Effector memory CD4-positive, alpha-beta T cell (primary cell): Measurements from ENCODE around the gene KCNT1.

ENCODE experiments used
- DNase-seq, 3 donors: peaks; one replicate each; pipeline ENCODE4 v3.0.0-alpha.2; 2020
- H3K27ac ChIP-seq: 2 replicates; pipeline ENCODE4 v1.7.0; 2013; ENCODE audit warnings: mild to moderate bottlenecking, low read length, moderate library complexity; ENCODE audit not compliant: insufficient read depth, poor library complexity, severe bottlenecking
- H3K27me3 ChIP-seq: replicated peaks from 2 replicates; pipeline ENCODE4 v1.7.0; 2013; ENCODE audit warnings: mild to moderate bottlenecking, low read length; ENCODE audit not compliant: insufficient read depth, control insufficient read depth, poor library complexity, severe bottlenecking
- H3K36me3 ChIP-seq: 2 replicates; pipeline ENCODE4 v1.7.0; 2013; ENCODE audit warnings: mild to moderate bottlenecking, low read length, moderate library complexity; ENCODE audit not compliant: control insufficient read depth, insufficient read depth
- H3K4me1 ChIP-seq: 2 replicates; pipeline ENCODE4 v1.7.0; 2013; ENCODE audit warnings: low read length, mild to moderate bottlenecking; ENCODE audit not compliant: control insufficient read depth, insufficient read depth, poor library complexity, severe bottlenecking
- H3K4me3 ChIP-seq: 2 replicates; pipeline ENCODE4 v1.7.0; 2013; ENCODE audit warnings: low read length, low read depth, mild to moderate bottlenecking; ENCODE audit not compliant: insufficient read depth, poor library complexity, severe bottlenecking
- H3K9me3 ChIP-seq: 2 replicates; pipeline ENCODE4 v1.7.0; 2013; ENCODE audit warnings: mild to moderate bottlenecking, low read length, moderate library complexity; ENCODE audit not compliant: control insufficient read depth

Gene KCNT1

GRCh38 chr9:135825435-135826187 is 123.6 kb downstream of the KCNT1 start:
- H3K4me3 ChIP-seq, result no peak overlapping the region
- no peaks in the 10 kb centered on the region for H3K9me3 ChIP-seq
- H3K27ac ChIP-seq, result no peak overlapping the region
- H3K4me1 ChIP-seq, result no peaks in the 10 kb centered on the region
- DNase-seq, result no peak
- peaks cover 41% of the 10 kb centered on the region for H3K36me3 ChIP-seq
- H3K27me3 ChIP-seq, result no peaks in the 10 kb centered on the region

GRCh38 chr9:135826188-135826545 is 124.2 kb downstream of the KCNT1 start:
- no peak for DNase-seq
- Histone ChIP-seq H3K27me3 (no peaks in the 10 kb centered on the region), H3K4me3 (no peak overlapping the region), H3K4me1 (no peaks in the 10 kb centered on the region), H3K36me3 (peaks cover 35% of the 10 kb centered on the region), H3K9me3 (no peaks in the 10 kb centered on the region), H3K27ac (no peak overlapping the region)

- H3K36me3 ChIP-seq, result peaks cover 24% of the 10 kb centered on the region
- no peak overlapping the region for H3K27ac ChIP-seq
- H3K4me1 ChIP-seq, result no peaks in the 10 kb centered on the region
- H3K27me3 ChIP-seq, result no peaks in the 10 kb centered on the region
- H3K4me3 ChIP-seq, result no peak overlapping the region
- no peaks in the 10 kb centered on the region for H3K9me3 ChIP-seq
- no peak for DNase-seq
Measured at GRCh38 chr9:135827301-135827700, 125.3 kb downstream of the KCNT1 start.

GRCh38 chr9:135827866-135828580 is 126.0 kb downstream of the KCNT1 start:
- peaks cover 17% of the 10 kb centered on the region for H3K36me3 ChIP-seq
- H3K4me3 ChIP-seq, result no peak overlapping the region
- H3K4me1 ChIP-seq, result no peaks in the 10 kb centered on the region
- H3K27me3 ChIP-seq, result no peaks in the 10 kb centered on the region
- no peak for DNase-seq
- H3K9me3 ChIP-seq, result no peaks in the 10 kb centered on the region
- H3K27ac ChIP-seq, result no peak overlapping the region

GRCh38 chr9:135828656-135829055 is 126.7 kb downstream of the KCNT1 start:
- Histone ChIP-seq H3K9me3 (no peaks in the 10 kb centered on the region), H3K36me3 (peaks cover 11% of the 10 kb centered on the region), H3K4me3 (no peak overlapping the region), H3K4me1 (no peaks in the 10 kb centered on the region), H3K27ac (no peak overlapping the region), H3K27me3 (no peaks in the 10 kb centered on the region)
- DNase-seq, result no peak

- Histone ChIP-seq H3K27ac (no peak overlapping the region), H3K4me3 (no peak overlapping the region), H3K27me3 (no peaks in the 10 kb centered on the region), H3K4me1 (no peaks in the 10 kb centered on the region), H3K9me3 (no peaks in the 10 kb centered on the region), H3K36me3 (peaks cover 14% of the 10 kb centered on the region)
- DNase-seq, result no peak
Measured at GRCh38 chr9:135830496-135830895, 128.5 kb downstream of the KCNT1 start.

- no peak for DNase-seq
Measured at GRCh38 chr9:135833864-135834263, 131.9 kb downstream of the KCNT1 start.

GRCh38 chr9:135835131-135835530 is 133.1 kb downstream of the KCNT1 start:
- Histone ChIP-seq H3K36me3 (peaks cover 5% of the 10 kb centered on the region), H3K27me3 (no peaks in the 10 kb centered on the region), H3K4me1 (no peaks in the 10 kb centered on the region), H3K27ac (no peak overlapping the region), H3K4me3 (no peak overlapping the region), H3K9me3 (no peaks in the 10 kb centered on the region)
- DNase-seq, result no peak

More at GRCh38 chr9:135833864-135834263, 131.9 kb downstream of the KCNT1 start:
- Histone ChIP-seq H3K27ac (no peak overlapping the region), H3K36me3 (peaks cover 5% of the 10 kb centered on the region), H3K4me1 (no peaks in the 10 kb centered on the region), H3K4me3 (no peak overlapping the region), H3K9me3 (no peaks in the 10 kb centered on the region), H3K27me3 (no peaks in the 10 kb centered on the region)

- Histone ChIP-seq H3K9me3 (no peaks in the 10 kb centered on the region), H3K4me3 (no peak overlapping the region), H3K4me1 (no peaks in the 10 kb centered on the region), H3K27ac (no peak overlapping the region), H3K27me3 (no peaks in the 10 kb centered on the region), H3K36me3 (peaks cover under 1% of the 10 kb centered on the region)
- no peak for DNase-seq
Measured at GRCh38 chr9:135839516-135839915, 137.5 kb downstream of the KCNT1 start.

- no peaks in the 10 kb centered on the region for H3K27me3 ChIP-seq
- no peak for DNase-seq
- H3K9me3 ChIP-seq, result no peaks in the 10 kb centered on the region
- no peak overlapping the region for H3K4me3 ChIP-seq
- H3K36me3 ChIP-seq, result no peaks in the 10 kb centered on the region
- H3K27ac ChIP-seq, result no peak overlapping the region
- H3K4me1 ChIP-seq, result no peaks in the 10 kb centered on the region
Measured at GRCh38 chr9:135840107-135840506, 138.1 kb downstream of the KCNT1 start.
